ENCODE results near the gene COL2A1. TPM values are rescaled to one million over a fixed set of nuclear protein-coding genes. Genes with fewer than 3 reads are reported as not detected.

Gene COL2A1
- total and polyA plus RNA-seq, 9 of the 15 experiments (the other 6 are each of a cell fraction or from before 2014, with no cell fraction given), result 0.46 TPM; not detected in 8

DNA sequence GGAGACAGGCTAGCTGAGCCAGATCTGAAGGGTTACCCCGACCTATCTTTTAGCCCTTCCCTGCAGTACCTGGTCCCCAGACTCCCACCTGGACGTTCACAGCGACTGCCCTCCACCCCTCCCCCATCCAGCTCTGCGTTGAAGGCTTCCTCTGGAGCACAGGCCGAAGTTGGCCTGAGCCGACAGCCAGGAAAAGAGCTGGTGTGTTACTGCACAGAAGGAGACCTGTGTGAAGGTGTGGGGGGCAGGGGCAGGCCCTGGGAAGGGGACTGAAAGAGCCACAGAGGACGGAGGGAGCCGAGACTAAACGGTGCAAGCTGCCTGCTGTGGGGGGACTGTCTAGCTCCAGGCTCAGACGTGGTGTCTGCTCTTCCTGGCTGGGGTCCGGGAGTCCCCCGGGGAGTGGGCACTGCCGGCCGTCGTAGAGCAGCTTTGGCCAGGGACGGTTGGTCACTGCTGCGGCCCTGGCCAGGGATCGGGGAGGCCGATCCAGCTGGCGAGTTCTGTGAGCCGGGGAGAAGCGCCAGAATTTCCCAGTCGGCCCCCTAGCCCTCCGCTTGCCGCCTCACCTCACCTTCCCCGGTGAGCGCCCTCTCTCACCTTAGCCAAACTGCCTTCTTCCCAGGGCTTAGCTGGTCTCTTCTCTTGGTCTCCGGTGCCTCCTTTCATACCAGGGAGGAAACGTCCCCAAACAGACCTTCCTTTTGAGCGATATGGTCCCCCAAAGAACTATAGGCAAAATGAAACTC is 899 bp upstream of the COL2A1 start:
- Histone ChIP-seq H3K9ac (ENCODE audit: insufficient read depth in 1 of 2, low read depth in 2 of 2, low read length in 2 of 2) (no peak overlapping the region), H3K4me1 (replicated peaks in 1 of 2; ENCODE audit: control insufficient read depth in 2 of 2, insufficient read depth in 2 of 2, low read length in 2 of 2) (peaks cover 0 to 28% of the 10 kb centered on the region in 2 experiments; a peak in 2 of 5 replicates), H3K9me1 (ENCODE audit: control insufficient read depth, insufficient read depth, low read length) (no peaks in the 10 kb centered on the region), H3K4me2 (ENCODE audit: insufficient read depth, low read length) (no peak overlapping the region), H3K4me3 (no peak overlapping the region), H3K79me2 (ENCODE audit: control insufficient read depth, insufficient read depth, low read length) (no peaks in the 10 kb centered on the region), H2AFZ (ENCODE audit: low read depth, low read length) (no peak overlapping the region), H4K20me1 (replicated peaks; ENCODE audit: control insufficient read depth, insufficient read depth, low read length) (0 out of 2 replicates have a peak, but pooled peaks cover 3% of the 10 kb centered on the region), H3K36me3 (ENCODE audit: control insufficient read depth, insufficient read depth, low read length) (no peaks in the 10 kb centered on the region), H3K27ac (ENCODE audit: extremely low read depth, low read depth, low read length) (no peak overlapping the region), H3K27me3 (ENCODE audit: control insufficient read depth in 2 of 2, insufficient read depth in 2 of 2, low read length in 2 of 2) (peaks cover 62 to 67% of the 10 kb centered on the region in 2 experiments), H3K9me3 (replicated peaks; ENCODE audit: control insufficient read depth, insufficient read depth, low read depth, low read length) (no peaks in the 10 kb centered on the region)
- no peak for FAIRE-seq
- TF ChIP-seq BRF1 (IDR thresholded peaks at IDR 0.05; ENCODE audit: borderline replicate concordance, extremely low read depth, insufficient read length) (no peak), NR2C2 (CRISPR knock-in tag; IDR thresholded peaks at IDR 0.05) (no peak), NR2C2 (tag; IDR thresholded peaks at IDR 0.05) (no peak), TOE1 (IDR thresholded peaks at IDR 0.05; ENCODE audit: borderline replicate concordance) (no peak), TOE1 (CRISPR knock-in tag; IDR thresholded peaks at IDR 0.05; ENCODE audit: borderline replicate concordance, low read depth) (no peak), NFIX (CRISPR knock-in tag; IDR thresholded peaks at IDR 0.05; ENCODE audit: low read depth) (no peak), ETS2 (tag; IDR thresholded peaks at IDR 0.05; ENCODE audit: borderline replicate concordance, poor library complexity, severe bottlenecking) (no peak), ZNF766 (CRISPR knock-in tag; conservative IDR thresholded peaks at IDR 0.05) (no peak), ZNF785 (CRISPR knock-in tag; IDR thresholded peaks at IDR 0.05) (no peak), GTF2A2 (tag; IDR thresholded peaks at IDR 0.05) (no peak), ILK (tag; IDR thresholded peaks at IDR 0.05; ENCODE audit: borderline replicate concordance, low read depth) (no peak), CCNT2 (IDR thresholded peaks at IDR 0.05; ENCODE audit: borderline replicate concordance, extremely low read depth, insufficient read length, low read depth, low read length) (no peak), RCOR1 (IDR thresholded peaks at IDR 0.05; ENCODE audit: borderline replicate concordance in 1 of 2, low read depth in 2 of 2, low read length in 2 of 2) (no peak), ZNF121 (CRISPR knock-in tag; conservative IDR thresholded peaks at IDR 0.05) (no peak), ZFP1 (CRISPR knock-in tag; IDR thresholded peaks at IDR 0.05) (no peak), SRSF9 (IDR thresholded peaks at IDR 0.05; ENCODE audit: borderline replicate concordance, low read depth, low read length) (no peak)
- TF ChIP-seq, protein P1, sequence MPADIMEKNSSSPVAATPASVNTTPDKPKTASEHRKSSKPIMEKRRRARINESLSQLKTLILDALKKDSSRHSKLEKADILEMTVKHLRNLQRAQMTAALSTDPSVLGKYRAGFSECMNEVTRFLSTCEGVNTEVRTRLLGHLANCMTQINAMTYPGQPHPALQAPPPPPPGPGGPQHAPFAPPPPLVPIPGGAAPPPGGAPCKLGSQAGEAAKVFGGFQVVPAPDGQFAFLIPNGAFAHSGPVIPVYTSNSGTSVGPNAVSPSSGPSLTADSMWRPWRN (IDR thresholded peaks at IDR 0.05; ENCODE audit: low read depth), result no peak
- TF ChIP-seq, protein P2, sequence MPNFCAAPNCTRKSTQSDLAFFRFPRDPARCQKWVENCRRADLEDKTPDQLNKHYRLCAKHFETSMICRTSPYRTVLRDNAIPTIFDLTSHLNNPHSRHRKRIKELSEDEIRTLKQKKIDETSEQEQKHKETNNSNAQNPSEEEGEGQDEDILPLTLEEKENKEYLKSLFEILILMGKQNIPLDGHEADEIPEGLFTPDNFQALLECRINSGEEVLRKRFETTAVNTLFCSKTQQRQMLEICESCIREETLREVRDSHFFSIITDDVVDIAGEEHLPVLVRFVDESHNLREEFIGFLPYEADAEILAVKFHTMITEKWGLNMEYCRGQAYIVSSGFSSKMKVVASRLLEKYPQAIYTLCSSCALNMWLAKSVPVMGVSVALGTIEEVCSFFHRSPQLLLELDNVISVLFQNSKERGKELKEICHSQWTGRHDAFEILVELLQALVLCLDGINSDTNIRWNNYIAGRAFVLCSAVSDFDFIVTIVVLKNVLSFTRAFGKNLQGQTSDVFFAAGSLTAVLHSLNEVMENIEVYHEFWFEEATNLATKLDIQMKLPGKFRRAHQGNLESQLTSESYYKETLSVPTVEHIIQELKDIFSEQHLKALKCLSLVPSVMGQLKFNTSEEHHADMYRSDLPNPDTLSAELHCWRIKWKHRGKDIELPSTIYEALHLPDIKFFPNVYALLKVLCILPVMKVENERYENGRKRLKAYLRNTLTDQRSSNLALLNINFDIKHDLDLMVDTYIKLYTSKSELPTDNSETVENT (CRISPR knock-in tag; IDR thresholded peaks at IDR 0.05), result no peak
- DNase-seq (ENCODE audit: extremely low read depth in 1 of 4, low spot score in 3 of 4), result no peak
- in situ Hi-C loops (cut with MboI) (no loop called here), intact Hi-C loops (cut with micrococcal nuclease) (no loop called here)
- no peak for ATAC-seq
- WGBS (ENCODE audit: insufficient coverage, low coverage, missing lambda C conversion rate), result 8% methylated on average over 27 of the region's 30 CpGs
- ChIA-PET POLR2A (interaction anchor here (1.9 kb wide), 1 partner anchor 10 kb away, joined by 6 read pairs; no protein-coding TSS in a partner anchor), CTCF (ENCODE audit: low intra/inter-chr PET ratio) (interaction anchor here (0.6 kb wide), 1 partner anchor 56 kb away, joined by 3 read pairs; no protein-coding TSS in a partner anchor)
- no TSS peak for BruUV-seq (replicated peaks)
